ENCODE data around the gene CREB5. TPM values are rescaled to one million over a fixed set of nuclear protein-coding genes. Genes with fewer than 3 reads are reported as not detected.

CREB5 gene
- total RNA-seq, 1 donor from 2014 or later = 4.6 TPM

GRCh38 chr7:28631995-28632394 lies 219.7 kb downstream of the CREB5 start:
- H3K4me3 Mint-ChIP-seq (ENCODE audit: low read depth) = no peak overlapping the region
- H3K27me3 Mint-ChIP-seq = peaks cover 12% of the 10 kb centered on the region
- no peak overlapping the region for H3K27ac Mint-ChIP-seq
- no peaks in the 10 kb centered on the region for H3K36me3 Mint-ChIP-seq (ENCODE audit: insufficient read depth)
- no peak for DNase-seq (ENCODE audit: low spot score, unreplicated experiment)
- H3K4me1 Mint-ChIP-seq (ENCODE audit: low read depth) = no peaks in the 10 kb centered on the region
- TF ChIP-seq CTCF (IDR thresholded peaks at IDR 0.05; ENCODE audit: unreplicated experiment) = no peak
- no peaks in the 10 kb centered on the region for H3K9me3 Mint-ChIP-seq (ENCODE audit: low read depth)

GRCh38 chr7:28638914-28639313 lies 226.6 kb downstream of the CREB5 start:
- H3K4me3 Mint-ChIP-seq (ENCODE audit: low read depth) = no peak overlapping the region
- DNase-seq (ENCODE audit: low spot score, unreplicated experiment) = no peak
- peaks cover 22% of the 10 kb centered on the region for H3K4me1 Mint-ChIP-seq (ENCODE audit: low read depth)
- H3K36me3 Mint-ChIP-seq (ENCODE audit: insufficient read depth) = no peaks in the 10 kb centered on the region
- no peak for TF ChIP-seq CTCF (IDR thresholded peaks at IDR 0.05; ENCODE audit: unreplicated experiment)
- H3K27ac Mint-ChIP-seq = no peak overlapping the region
- H3K27me3 Mint-ChIP-seq = peaks cover 3% of the 10 kb centered on the region
- H3K9me3 Mint-ChIP-seq (ENCODE audit: low read depth) = no peaks in the 10 kb centered on the region

- no peak for TF ChIP-seq CTCF (IDR thresholded peaks at IDR 0.05; ENCODE audit: unreplicated experiment)
- Mint-ChIP-seq H3K27me3 (peaks cover 3% of the 10 kb centered on the region), H3K4me1 (ENCODE audit: low read depth) (peaks cover 22% of the 10 kb centered on the region), H3K4me3 (ENCODE audit: low read depth) (no peak overlapping the region), H3K27ac (no peak overlapping the region), H3K36me3 (ENCODE audit: insufficient read depth) (no peaks in the 10 kb centered on the region), H3K9me3 (ENCODE audit: low read depth) (no peaks in the 10 kb centered on the region)
- DNase-seq (ENCODE audit: low spot score, unreplicated experiment) = no peak
Observed at GRCh38 chr7:28640001-28640400, 227.7 kb downstream of the CREB5 start.

GRCh38 chr7:28641752-28642545 lies 229.6 kb downstream of the CREB5 start:
- Mint-ChIP-seq H3K4me1 (ENCODE audit: low read depth) (peaks cover 22% of the 10 kb centered on the region), H3K27me3 (no peaks in the 10 kb centered on the region), H3K27ac (no peak overlapping the region), H3K4me3 (ENCODE audit: low read depth) (no peak overlapping the region), H3K36me3 (ENCODE audit: insufficient read depth) (no peaks in the 10 kb centered on the region), H3K9me3 (ENCODE audit: low read depth) (no peaks in the 10 kb centered on the region)
- DNase-seq (ENCODE audit: low spot score, unreplicated experiment) = no peak
- no peak for TF ChIP-seq CTCF (IDR thresholded peaks at IDR 0.05; ENCODE audit: unreplicated experiment)

GRCh38 chr7:28643188-28643569 lies 230.9 kb downstream of the CREB5 start:
- Mint-ChIP-seq H3K4me3 (ENCODE audit: low read depth) (no peak overlapping the region), H3K27ac (no peak overlapping the region), H3K4me1 (ENCODE audit: low read depth) (peaks cover 22% of the 10 kb centered on the region), H3K36me3 (ENCODE audit: insufficient read depth) (no peaks in the 10 kb centered on the region), H3K27me3 (no peaks in the 10 kb centered on the region), H3K9me3 (ENCODE audit: low read depth) (no peaks in the 10 kb centered on the region)
- TF ChIP-seq CTCF (IDR thresholded peaks at IDR 0.05; ENCODE audit: unreplicated experiment) = no peak
- no peak for DNase-seq (ENCODE audit: low spot score, unreplicated experiment)

Data from progenitor cell of endocrine pancreas (in vitro differentiated cells).